Fibroblast of the aortic adventitia (primary cell): ENCODE measurements around the gene NLK. TPM values are rescaled to one million over a fixed set of nuclear protein-coding genes. Genes with fewer than 3 reads are reported as not detected.
A peak's percentile ranks its signal among the peaks of the same experiment; 100 is the strongest.

Source experiments
- DNase-seq: peaks from one replicate; pipeline ENCODE4 v3.0.0-alpha.2; 2010; ENCODE audit warnings: low read depth
- H3K4me3 ChIP-seq: 2 replicates; pipeline ENCODE4 v1.5.1; 2011; ENCODE audit warnings: low read depth, mild to moderate bottlenecking, control low read depth, low read length, moderate library complexity
- total RNA-seq: library from RNA; depleted of rRNA; stranded (reverse); fragments of >200 nt; gene quantifications from 2 replicates; pipeline ENCODE4 v1.2.3, GENCODE V29; 2012; ENCODE audit warnings: low replicate concordance
- TF ChIP-seq, protein P1 (sequence below): IDR thresholded peaks from 2 replicates; pipeline ENCODE4 v1.5.1; 2011; ENCODE audit warnings: mild to moderate bottlenecking, low read length, control low read depth, inconsistent platforms; ENCODE audit not compliant: insufficient read depth

Gene NLK
- total RNA-seq, 1 donor: 12.2 TPM

DNA sequence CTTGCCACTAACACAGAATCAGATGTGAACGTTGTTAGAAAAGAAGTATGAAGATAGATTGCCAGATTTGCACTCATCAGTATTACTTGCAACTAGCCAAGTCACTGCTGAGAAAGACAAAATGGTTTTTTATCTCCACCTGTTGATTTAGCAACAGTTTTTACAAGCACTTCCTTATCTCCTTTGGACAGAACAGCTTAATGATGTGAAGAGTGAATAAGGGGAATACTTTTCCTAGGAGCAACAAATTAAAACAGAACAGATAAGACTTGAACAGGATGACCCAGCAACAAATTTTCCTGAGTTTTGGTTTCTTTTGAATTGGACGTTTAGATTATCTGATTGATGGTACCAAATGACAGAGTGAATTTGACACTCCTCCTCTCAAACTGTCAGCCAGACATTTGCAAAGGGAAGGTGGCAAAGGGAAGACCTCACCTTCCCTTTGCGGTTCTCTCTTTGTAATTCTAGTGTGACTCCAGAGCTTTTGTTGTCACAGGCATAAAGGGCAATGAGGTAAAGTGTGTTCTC, 130.6 kb downstream of the NLK start:
- DNase-seq: peak; percentile 11
- TF ChIP-seq, protein P1, sequence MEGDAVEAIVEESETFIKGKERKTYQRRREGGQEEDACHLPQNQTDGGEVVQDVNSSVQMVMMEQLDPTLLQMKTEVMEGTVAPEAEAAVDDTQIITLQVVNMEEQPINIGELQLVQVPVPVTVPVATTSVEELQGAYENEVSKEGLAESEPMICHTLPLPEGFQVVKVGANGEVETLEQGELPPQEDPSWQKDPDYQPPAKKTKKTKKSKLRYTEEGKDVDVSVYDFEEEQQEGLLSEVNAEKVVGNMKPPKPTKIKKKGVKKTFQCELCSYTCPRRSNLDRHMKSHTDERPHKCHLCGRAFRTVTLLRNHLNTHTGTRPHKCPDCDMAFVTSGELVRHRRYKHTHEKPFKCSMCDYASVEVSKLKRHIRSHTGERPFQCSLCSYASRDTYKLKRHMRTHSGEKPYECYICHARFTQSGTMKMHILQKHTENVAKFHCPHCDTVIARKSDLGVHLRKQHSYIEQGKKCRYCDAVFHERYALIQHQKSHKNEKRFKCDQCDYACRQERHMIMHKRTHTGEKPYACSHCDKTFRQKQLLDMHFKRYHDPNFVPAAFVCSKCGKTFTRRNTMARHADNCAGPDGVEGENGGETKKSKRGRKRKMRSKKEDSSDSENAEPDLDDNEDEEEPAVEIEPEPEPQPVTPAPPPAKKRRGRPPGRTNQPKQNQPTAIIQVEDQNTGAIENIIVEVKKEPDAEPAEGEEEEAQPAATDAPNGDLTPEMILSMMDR: no peak
- H3K4me3 ChIP-seq: no peak overlapping the region

DNA sequence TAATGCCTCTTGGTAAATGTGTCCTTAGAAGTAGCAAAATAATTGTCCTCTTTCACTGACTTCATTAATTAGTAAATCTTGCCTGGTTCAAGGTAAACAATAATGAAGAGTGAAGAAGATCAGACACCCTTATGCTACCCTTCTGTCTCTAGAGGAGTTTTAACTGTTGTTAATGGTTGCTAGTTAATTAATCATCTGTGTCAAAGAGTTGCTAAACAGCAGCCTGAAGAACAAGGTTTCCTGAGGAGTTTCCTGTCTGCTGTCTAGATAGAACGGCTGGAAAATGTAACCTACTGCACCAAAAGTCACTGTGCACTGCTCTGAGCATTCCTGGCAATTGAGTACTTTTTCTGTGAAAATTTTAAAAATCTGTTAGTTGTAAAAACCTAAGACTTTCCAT, 131.3 kb downstream of the NLK start:
- H3K4me3 ChIP-seq: no peak overlapping the region
- TF ChIP-seq, protein P1: no peak
- peak; percentile 4 for DNase-seq

DNA sequence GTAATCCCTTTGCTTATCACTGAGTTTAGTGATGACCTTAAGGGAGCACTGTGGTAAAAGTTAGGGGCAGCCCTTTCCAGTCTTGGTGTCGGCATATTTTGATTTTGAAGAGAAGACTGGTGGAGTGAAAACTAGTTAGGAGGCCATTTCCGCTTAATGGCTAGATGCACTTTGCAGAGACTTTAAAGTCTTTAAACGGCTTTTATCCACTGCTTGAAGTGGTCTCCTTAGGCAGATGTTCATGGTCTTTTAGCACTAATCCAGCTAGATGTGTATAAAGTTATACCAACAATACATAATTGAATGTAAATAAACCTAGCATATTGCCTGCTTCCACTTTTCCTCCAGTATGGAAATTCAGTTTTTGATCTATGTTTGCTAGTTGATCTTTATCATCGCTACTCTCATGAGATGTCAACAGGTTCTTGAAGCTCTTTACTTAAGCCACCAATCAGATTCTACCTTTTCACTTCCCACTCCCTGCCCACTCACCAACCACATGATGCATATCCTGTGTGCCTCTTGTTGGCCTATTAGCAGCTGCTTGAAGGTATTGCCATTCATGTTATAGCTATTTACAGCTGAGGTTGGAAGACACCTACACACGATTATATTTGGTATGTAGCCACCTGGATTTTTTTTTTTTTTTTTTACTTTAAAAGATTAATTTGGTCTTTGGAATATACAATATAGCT, 132.0 kb downstream of the NLK start:
- no peak overlapping the region for H3K4me3 ChIP-seq
- TF ChIP-seq, protein P1: no peak
- DNase-seq: no peak

DNA sequence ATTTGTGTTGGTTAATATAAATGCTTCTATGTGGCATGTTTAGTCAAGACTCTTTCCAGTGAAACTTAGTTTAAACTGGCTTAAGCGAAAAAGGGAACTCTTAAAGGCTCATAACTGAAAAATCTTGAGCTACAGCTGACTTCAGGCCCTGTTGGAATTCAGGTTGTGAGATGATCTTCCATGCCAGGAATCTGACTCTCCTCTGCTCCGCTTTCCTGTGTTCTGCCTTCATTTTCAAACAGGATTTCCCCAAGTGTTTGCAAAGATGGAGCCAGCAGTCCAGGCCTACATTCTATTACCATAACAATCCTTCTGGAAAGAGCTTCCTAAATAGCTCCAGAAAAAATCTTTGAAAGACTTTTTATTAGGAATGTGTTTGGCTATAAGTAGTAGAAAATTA, 134.9 kb downstream of the NLK start:
- TF ChIP-seq, protein P1: no peak
- no peak for DNase-seq
- no peak overlapping the region for H3K4me3 ChIP-seq

DNA sequence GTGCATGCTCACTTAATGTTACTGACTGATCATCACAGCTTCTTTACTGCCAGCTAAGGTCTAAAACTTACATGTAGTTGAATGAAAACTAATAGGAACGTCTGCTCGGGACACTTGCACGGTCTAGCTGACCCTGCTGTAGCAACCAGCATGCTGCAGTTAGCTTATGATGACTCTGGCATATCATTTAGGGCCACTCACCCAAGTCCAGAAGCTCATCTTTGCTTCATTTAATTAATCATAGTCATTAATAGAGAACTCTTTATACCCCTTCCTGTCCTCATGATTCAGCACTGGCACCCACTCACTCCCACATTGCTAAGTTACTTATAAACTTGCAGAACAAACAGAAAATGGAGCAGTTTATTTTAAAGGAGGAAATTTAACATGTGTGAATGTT, 136.3 kb downstream of the NLK start:
- TF ChIP-seq, protein P1: no peak

DNA sequence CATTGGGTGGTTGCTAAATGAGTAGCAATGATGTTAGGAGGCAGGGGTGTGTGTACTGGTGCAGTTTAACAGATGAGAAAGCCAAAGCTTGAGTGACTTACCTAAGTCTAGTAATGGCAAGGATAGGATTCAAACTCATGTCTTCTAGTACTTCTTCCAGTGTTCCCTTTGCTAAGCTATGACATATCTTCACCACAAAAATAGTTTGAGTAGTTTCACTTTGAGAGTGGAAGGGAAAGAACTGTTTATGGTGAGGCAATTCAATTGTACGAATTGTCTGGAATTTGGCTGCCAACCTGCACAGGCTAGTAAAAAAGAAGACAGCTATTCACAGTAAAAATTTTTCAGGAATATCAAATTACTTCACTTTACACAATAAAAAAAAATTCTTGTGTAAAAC, 138.0 kb downstream of the NLK start:
- H3K4me3 ChIP-seq: no peak overlapping the region
- DNase-seq: peak; percentile 57
- TF ChIP-seq, protein P1: no peak

More for the DNA sequence above, 136.3 kb downstream of the NLK start:
- no peak overlapping the region for H3K4me3 ChIP-seq
- DNase-seq: no peak

DNA sequence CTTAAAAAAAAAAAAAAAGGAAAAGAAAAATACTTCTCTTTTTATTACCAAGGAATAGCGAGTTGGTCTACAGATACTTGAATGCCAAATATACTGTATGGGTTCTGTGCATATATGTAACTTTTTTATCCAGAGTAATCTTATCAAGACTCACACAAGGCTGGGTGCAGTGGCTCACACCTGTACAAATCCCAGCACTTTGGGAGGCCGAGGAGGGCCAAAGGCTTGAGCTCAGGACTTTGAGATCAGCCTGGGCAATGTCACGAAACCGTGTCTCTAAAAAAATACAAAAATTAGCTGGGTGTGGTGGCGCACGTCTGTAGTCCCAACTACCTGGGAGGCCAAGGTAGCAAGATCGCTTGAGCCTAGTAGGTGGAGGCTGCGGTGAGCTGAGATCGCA, 139.1 kb downstream of the NLK start:
- no peak for DNase-seq
- H3K4me3 ChIP-seq: no peak overlapping the region
- TF ChIP-seq, protein P1: no peak
